Mucosa of descending colon (tissue), 3 donors: ENCODE results near the gene EPSTI1. TPM values are rescaled to one million over a fixed set of nuclear protein-coding genes. Genes with fewer than 3 reads are reported as not detected.

ENCODE experiments used
- ATAC-seq: fragments of 200-7000 bp; cut with Tn5 transposase; one replicate; pipeline ENCODE4 v1.9.1; 2020; ENCODE audit warnings: mild to moderate bottlenecking, moderate library complexity
- DNase-seq, 3 donors: peaks; one replicate each; pipeline ENCODE4 v3.0.0-alpha.2; 2020
- H3K36me3 ChIP-seq: fragments of 200-600 bp; one replicate; pipeline ENCODE4 v1.8.0; 2021; ENCODE audit warnings: low read depth, mild to moderate bottlenecking
- H3K4me1 ChIP-seq: fragments of 200-600 bp; one replicate; pipeline ENCODE4 v1.8.0; 2021; ENCODE audit warnings: low read depth, mild to moderate bottlenecking
- H3K4me3 ChIP-seq: fragments of 200-600 bp; one replicate; pipeline ENCODE4 v1.8.0; 2021; ENCODE audit warnings: mild to moderate bottlenecking
- H3K9me3 ChIP-seq: fragments of 200-600 bp; one replicate; pipeline ENCODE4 v1.8.0; 2021; ENCODE audit warnings: mild to moderate bottlenecking
- intact Hi-C, 2 donors: fragments of 100-400 bp; cut with DNase I in 1 of 2; cut with micrococcal nuclease in 1 of 2; formaldehyde crosslinking; loops; one replicate each; pipeline versions ENCODE4 v1.11.0 to v1.11.1; 2022; cut with DNase I, micrococcal nuclease
- total RNA-seq, 3 donors: library from RNA; stranded (reverse); fragmentation: NEBNext Ultra II Directional in 2 of 3; extraction: Animal tissue kit (Norgen Biotek cat#: 25700) in 2 of 3; gene quantifications; one replicate each; pipeline versions ENCODE4 v1.2.1 to v1.2.4, GENCODE V29; 2021 to 2023
- TF ChIP-seq, protein P1 (sequence below): fragments of 200-600 bp; IDR thresholded peaks from one replicate; pipeline ENCODE4 v1.8.0; 2022; ENCODE audit warnings: antibody characterized with exemption, mild to moderate bottlenecking
- donor health status: DM: no; HTN: no; CAD: no; lungs with moderate emphysema.
- donor health status: DM: no; HTN: no; CAD: no.
- donor health status: DM: no; HTN: yes; CAD: no.

The EPSTI1 gene
- total RNA-seq, 3 donors from 2014 or later: 12.1 to 26.9 (median 19.1) TPM

DNA sequence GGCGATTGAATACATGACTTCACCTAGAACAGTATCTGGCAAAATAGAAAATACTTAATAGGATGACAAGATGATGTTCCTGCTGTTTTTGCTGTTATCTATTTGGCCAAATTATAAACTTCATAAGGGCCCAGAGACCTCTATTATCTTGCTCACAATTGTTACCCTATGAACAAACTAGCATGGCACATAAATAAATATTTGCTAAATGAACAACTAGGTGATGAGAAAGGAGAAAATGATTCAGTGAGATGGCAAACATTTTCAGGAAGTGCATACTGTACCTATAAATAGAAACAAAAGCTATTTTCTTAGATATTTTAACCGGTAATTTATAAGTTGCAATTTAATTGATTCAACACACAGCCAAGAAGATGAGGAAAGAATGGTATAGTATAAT is 132.3 kb downstream of the EPSTI1 start:
- Histone ChIP-seq H3K4me3 (no peak overlapping the region), H3K4me1 (no peaks in the 10 kb centered on the region), H3K9me3 (no peaks in the 10 kb centered on the region), H3K36me3 (no peaks in the 10 kb centered on the region)
- DNase-seq (no peak), ATAC-seq (no peak)
- intact Hi-C loops: no loop called here
- TF ChIP-seq, protein P1, sequence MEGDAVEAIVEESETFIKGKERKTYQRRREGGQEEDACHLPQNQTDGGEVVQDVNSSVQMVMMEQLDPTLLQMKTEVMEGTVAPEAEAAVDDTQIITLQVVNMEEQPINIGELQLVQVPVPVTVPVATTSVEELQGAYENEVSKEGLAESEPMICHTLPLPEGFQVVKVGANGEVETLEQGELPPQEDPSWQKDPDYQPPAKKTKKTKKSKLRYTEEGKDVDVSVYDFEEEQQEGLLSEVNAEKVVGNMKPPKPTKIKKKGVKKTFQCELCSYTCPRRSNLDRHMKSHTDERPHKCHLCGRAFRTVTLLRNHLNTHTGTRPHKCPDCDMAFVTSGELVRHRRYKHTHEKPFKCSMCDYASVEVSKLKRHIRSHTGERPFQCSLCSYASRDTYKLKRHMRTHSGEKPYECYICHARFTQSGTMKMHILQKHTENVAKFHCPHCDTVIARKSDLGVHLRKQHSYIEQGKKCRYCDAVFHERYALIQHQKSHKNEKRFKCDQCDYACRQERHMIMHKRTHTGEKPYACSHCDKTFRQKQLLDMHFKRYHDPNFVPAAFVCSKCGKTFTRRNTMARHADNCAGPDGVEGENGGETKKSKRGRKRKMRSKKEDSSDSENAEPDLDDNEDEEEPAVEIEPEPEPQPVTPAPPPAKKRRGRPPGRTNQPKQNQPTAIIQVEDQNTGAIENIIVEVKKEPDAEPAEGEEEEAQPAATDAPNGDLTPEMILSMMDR: no peak

DNA sequence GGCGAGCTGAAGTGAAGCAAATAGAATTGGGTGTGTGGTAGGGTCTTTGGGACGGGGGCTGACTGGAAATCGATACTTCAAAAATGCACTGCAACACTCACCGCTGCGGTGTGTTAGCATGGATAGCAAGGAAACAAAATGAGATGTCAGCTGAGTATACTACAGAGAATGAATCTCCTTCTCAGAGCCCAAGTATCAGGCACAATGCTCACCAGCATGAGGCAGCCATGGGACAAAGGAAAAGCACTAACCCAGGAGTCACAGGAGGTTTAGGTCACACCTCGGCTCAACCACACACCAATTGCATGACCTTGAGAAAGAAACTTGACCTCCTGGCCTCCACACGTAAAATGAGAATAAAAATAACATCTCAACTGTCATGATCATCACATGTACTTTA is 136.6 kb downstream of the EPSTI1 start:
- TF ChIP-seq, protein P1: no peak
- Histone ChIP-seq H3K4me1 (no peaks in the 10 kb centered on the region), H3K9me3 (no peaks in the 10 kb centered on the region), H3K4me3 (no peak overlapping the region), H3K36me3 (no peaks in the 10 kb centered on the region)
- intact Hi-C loops: no loop called here
- DNase-seq: no peak
- ATAC-seq: no peak

DNA sequence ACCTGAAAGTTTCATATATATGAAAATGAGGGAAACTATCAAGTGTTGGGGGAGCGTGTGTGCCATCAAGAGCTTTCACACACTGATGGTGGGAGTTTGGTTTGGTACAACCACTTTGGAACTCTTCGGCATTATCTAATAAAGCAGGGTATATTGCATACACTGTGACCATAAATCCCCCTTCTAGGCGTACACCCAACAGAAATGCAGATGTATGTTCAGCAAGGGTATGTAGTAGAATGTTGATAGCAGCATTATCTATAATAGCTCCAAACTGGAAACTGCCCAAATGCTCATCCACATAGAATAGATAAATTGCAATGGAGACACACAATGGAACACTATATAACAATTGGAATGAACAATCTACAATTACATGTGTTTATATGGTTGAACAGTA is 139.9 kb downstream of the EPSTI1 start:
- no peaks in the 10 kb centered on the region for H3K9me3 ChIP-seq
- no peak for DNase-seq
- intact Hi-C loops: no loop called here
- TF ChIP-seq, protein P1: no peak
- H3K4me3 ChIP-seq: no peak overlapping the region
- no peak for ATAC-seq
- H3K36me3 ChIP-seq: no peaks in the 10 kb centered on the region
- H3K4me1 ChIP-seq: no peaks in the 10 kb centered on the region

DNA sequence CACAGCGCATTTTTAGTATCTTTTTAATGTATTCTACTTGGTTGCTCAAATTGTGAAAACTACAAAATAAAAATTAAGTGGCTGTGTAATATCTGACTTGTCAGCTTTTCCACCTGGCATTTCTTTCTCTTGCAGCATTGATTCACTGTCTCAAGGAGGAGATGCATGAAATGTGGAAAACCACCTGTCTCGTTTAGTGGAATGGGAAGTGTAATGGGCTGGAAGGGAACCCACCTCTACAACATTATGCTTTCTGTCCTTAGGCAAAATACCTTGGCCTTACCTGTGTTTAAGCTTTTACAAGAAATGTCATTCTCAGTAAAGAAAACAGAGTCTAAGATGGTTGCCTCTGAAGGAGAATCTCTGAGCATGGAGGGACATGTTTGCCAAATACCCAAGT is 142.8 kb downstream of the EPSTI1 start:
- Histone ChIP-seq H3K9me3 (no peaks in the 10 kb centered on the region), H3K36me3 (no peaks in the 10 kb centered on the region), H3K4me3 (no peak overlapping the region), H3K4me1 (no peaks in the 10 kb centered on the region)
- no peak for DNase-seq
- ATAC-seq: no peak
- intact Hi-C loops: no loop called here
- TF ChIP-seq, protein P1: no peak

DNA sequence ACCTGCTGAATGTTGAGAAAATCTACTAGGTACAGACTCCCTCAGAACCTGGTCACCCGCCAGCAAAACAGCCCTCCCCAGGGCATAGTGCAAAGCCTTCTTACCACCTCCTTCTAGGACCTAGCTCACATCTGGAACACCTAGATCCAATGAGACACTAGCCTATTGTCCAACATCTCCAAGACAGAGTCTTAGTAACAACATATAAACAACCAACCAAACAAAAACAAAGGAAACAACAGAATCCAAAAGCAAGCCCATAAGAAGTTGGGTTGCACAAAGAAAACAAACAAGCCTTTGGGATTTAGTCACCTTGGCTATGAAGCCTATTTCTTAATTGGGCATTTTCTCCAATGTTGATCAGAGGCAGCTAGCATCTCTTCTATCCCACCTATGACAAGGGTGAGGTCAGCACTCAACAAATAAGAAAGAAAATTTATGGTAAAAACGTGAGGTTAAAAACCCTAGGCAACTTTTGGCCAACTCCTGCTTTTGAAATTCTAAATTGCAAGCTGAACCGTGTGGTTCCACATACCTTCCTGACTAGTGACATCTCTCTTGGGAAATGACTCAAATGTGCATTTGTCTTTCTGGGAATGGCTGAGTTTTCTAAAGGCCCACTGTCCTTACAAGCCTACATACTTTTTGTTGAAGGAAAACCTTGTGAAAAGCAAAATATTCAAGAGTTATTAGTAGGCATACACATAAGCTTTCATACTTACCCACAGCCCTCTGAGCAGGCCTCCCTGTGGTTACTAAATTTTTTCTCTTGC is 144.0 kb downstream of the EPSTI1 start:
- no peak for DNase-seq
- no peak for ATAC-seq
- H3K36me3 ChIP-seq: no peaks in the 10 kb centered on the region
- no peaks in the 10 kb centered on the region for H3K9me3 ChIP-seq
- no peak overlapping the region for H3K4me3 ChIP-seq
- TF ChIP-seq, protein P1: no peak
- H3K4me1 ChIP-seq: no peaks in the 10 kb centered on the region
- intact Hi-C loops: no loop called here
